ENCODE results near the gene NLRP6. TPM values are rescaled to one million over a fixed set of nuclear protein-coding genes. Genes with fewer than 3 reads are reported as not detected.
A peak's percentile ranks its signal among the peaks of the same experiment; 100 is the strongest.

Gene NLRP6
- total RNA-seq, 1 donor from 2014 or later = not detected

- TF ChIP-seq, protein P1, sequence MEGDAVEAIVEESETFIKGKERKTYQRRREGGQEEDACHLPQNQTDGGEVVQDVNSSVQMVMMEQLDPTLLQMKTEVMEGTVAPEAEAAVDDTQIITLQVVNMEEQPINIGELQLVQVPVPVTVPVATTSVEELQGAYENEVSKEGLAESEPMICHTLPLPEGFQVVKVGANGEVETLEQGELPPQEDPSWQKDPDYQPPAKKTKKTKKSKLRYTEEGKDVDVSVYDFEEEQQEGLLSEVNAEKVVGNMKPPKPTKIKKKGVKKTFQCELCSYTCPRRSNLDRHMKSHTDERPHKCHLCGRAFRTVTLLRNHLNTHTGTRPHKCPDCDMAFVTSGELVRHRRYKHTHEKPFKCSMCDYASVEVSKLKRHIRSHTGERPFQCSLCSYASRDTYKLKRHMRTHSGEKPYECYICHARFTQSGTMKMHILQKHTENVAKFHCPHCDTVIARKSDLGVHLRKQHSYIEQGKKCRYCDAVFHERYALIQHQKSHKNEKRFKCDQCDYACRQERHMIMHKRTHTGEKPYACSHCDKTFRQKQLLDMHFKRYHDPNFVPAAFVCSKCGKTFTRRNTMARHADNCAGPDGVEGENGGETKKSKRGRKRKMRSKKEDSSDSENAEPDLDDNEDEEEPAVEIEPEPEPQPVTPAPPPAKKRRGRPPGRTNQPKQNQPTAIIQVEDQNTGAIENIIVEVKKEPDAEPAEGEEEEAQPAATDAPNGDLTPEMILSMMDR (IDR thresholded peaks at IDR 0.05; ENCODE audit: unreplicated experiment) = no peak
- Mint-ChIP-seq H3K36me3 (no peaks in the 10 kb centered on the region), H3K9me3 (no peaks in the 10 kb centered on the region), H3K27me3 (ENCODE audit: low read depth) (peaks cover 13% of the 10 kb centered on the region), H3K4me1 (peaks cover 7% of the 10 kb centered on the region), H3K4me3 (no peak within 1 kb of the TSS), H3K27ac (no peak within 1 kb of the TSS)
- DNase-seq (ENCODE audit: low spot score in 2 of 2, unreplicated experiment in 2 of 2) = no peak
Measured at GRCh38 chr11:299081-299891, 21.1 kb downstream of the NLRP6 start, which contains the start of gene IFITM5. Gene IFITM5 (minus strand): TSS chr11:299526. CDS start chr11:299490, 36 bp downstream.

- Mint-ChIP-seq H3K27ac (no peak overlapping the region), H3K4me3 (no peak overlapping the region), H3K9me3 (no peaks in the 10 kb centered on the region), H3K4me1 (peaks cover 10% of the 10 kb centered on the region), H3K27me3 (ENCODE audit: low read depth) (peaks cover 13% of the 10 kb centered on the region), H3K36me3 (no peaks in the 10 kb centered on the region)
- DNase-seq (ENCODE audit: low spot score in 2 of 2, unreplicated experiment in 2 of 2) = no peak
- TF ChIP-seq, protein P1 (IDR thresholded peaks at IDR 0.05; ENCODE audit: unreplicated experiment) = no peak
Measured at GRCh38 chr11:299951-300735, 21.9 kb downstream of the NLRP6 start.

DNA sequence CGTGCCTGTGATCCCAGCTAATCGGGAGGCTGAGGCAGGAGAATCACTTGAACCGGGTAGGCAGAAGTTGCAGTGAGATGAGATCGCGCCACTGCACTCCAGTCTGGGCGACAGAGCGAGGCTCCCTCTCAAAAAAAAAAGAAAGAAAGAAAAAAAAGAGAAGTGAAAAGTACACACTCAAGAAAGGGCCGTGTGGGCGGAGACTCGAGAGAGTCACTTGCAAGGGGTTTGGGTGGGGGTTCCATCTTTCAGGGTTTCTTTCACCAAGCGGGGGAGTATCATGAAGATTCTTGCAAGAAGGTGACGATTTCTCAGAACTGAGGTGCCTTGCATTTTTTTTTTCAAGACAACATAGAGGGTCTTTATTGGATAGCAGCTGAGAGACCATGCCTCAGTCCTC is 25.2 kb downstream of the NLRP6 start:
- no peak overlapping the region for H3K27ac Mint-ChIP-seq
- no peak overlapping the region for H3K4me3 Mint-ChIP-seq
- no peak for DNase-seq (ENCODE audit: low spot score in 2 of 2, unreplicated experiment in 2 of 2)
- no peaks in the 10 kb centered on the region for H3K36me3 Mint-ChIP-seq
- H3K27me3 Mint-ChIP-seq (ENCODE audit: low read depth) = peaks cover 13% of the 10 kb centered on the region
- TF ChIP-seq, protein P1 (IDR thresholded peaks at IDR 0.05; ENCODE audit: unreplicated experiment) = no peak
- no peaks in the 10 kb centered on the region for H3K9me3 Mint-ChIP-seq
- peaks cover 25% of the 10 kb centered on the region for H3K4me1 Mint-ChIP-seq

GRCh38 chr11:304061-304506 is 25.9 kb downstream of the NLRP6 start:
- peaks cover 13% of the 10 kb centered on the region for H3K27me3 Mint-ChIP-seq (ENCODE audit: low read depth)
- DNase-seq (ENCODE audit: low spot score in 2 of 2, unreplicated experiment in 2 of 2) = no peak
- no peak overlapping the region for H3K27ac Mint-ChIP-seq
- no peaks in the 10 kb centered on the region for H3K9me3 Mint-ChIP-seq
- no peak overlapping the region for H3K4me3 Mint-ChIP-seq
- no peaks in the 10 kb centered on the region for H3K36me3 Mint-ChIP-seq
- H3K4me1 Mint-ChIP-seq = peaks cover 32% of the 10 kb centered on the region
- TF ChIP-seq, protein P1 (IDR thresholded peaks at IDR 0.05; ENCODE audit: unreplicated experiment) = no peak

DNA sequence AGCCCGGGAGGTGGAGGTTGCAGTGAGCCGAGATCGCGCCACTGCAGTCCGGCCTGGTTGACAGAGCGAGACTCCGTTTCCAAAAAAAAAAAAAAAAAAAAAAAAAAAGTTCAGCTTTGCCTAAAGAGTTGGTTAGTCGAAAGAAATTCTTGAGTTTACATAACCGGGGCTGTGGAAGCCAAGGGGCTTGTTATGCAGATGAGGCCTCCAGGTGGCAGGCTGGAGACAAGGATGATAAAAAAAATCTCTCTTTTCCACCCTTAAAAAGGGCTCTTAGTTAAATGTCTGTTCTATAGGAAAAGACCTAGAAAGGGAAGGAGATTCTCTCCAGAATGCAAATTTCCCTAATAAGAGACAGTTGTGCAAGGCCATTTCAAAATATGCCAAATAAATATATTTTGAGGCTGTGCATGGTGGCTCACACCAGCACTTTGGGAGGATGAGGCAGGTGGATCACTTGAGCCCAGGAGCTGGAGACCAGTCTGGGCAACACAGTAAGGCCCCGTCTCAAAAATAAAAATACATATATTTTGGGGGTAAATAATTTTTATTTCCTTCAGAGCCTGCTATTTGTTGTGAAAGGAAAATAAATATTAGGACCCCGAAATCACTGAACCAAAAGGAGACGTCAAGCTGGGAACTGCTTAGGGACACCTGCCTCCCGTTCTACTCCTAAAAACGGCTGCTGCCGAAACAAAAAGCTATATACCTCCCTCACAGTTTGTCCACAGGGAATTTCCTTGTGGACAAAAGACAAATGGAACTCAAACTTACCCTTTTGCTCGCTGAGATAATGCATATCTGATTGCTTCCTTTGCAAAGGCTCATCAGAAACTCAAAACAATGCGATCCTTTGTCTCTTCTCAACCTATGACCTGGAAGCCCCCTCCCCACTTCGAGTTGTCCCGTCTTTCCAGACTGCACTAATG is 27.0 kb downstream of the NLRP6 start:
- TF ChIP-seq, protein P1 (IDR thresholded peaks at IDR 0.05; ENCODE audit: unreplicated experiment) = peak; percentile 51
- Mint-ChIP-seq H3K27me3 (ENCODE audit: low read depth) (peaks cover 9% of the 10 kb centered on the region), H3K36me3 (no peaks in the 10 kb centered on the region), H3K4me1 (peaks cover 40% of the 10 kb centered on the region), H3K27ac (peak overlapping the region; percentile 47), H3K9me3 (no peaks in the 10 kb centered on the region), H3K4me3 (no peak overlapping the region)
- no peak for DNase-seq (ENCODE audit: low spot score in 2 of 2, unreplicated experiment in 2 of 2)
